ENCODE measurements around the gene CFAP61.

DNA sequence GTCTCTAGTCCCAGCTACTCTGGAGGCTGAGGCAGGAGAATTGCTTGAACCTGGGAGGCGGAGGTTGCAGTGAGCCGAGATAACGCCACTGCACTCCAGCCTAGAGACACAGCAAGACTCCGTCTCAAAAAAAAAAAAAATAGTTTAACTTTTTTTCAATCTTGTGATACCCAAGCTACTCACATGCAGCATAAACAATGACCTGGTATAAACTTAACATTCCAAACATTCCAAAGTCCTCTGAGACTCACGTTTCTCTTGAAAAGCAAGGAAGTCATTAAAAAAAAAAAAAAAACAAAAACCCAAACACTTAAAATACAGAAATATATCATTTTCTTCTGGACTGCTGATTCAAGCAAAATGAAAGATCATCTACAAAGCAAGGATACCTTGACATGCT is 14.4 kb upstream of the CFAP61 start:
- TF ChIP-seq, protein P1, sequence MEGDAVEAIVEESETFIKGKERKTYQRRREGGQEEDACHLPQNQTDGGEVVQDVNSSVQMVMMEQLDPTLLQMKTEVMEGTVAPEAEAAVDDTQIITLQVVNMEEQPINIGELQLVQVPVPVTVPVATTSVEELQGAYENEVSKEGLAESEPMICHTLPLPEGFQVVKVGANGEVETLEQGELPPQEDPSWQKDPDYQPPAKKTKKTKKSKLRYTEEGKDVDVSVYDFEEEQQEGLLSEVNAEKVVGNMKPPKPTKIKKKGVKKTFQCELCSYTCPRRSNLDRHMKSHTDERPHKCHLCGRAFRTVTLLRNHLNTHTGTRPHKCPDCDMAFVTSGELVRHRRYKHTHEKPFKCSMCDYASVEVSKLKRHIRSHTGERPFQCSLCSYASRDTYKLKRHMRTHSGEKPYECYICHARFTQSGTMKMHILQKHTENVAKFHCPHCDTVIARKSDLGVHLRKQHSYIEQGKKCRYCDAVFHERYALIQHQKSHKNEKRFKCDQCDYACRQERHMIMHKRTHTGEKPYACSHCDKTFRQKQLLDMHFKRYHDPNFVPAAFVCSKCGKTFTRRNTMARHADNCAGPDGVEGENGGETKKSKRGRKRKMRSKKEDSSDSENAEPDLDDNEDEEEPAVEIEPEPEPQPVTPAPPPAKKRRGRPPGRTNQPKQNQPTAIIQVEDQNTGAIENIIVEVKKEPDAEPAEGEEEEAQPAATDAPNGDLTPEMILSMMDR (IDR thresholded peaks at IDR 0.05; ENCODE audit: low read depth, low read length): no peak
- TF ChIP-seq POLR2A (IDR thresholded peaks at IDR 0.05; ENCODE audit: extremely low read depth, insufficient read length) (no peak), MYC (IDR thresholded peaks at IDR 0.05; ENCODE audit: low read depth, low read length) (no peak)
- TF ChIP-seq, protein P2, sequence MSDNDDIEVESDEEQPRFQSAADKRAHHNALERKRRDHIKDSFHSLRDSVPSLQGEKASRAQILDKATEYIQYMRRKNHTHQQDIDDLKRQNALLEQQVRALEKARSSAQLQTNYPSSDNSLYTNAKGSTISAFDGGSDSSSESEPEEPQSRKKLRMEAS (IDR thresholded peaks at IDR 0.05; ENCODE audit: low read depth, low read length): no peak

All from NB4 (cell line).